HEK293 (cell line): ENCODE measurements around the gene CAMK2D.

Experiments
- BCL11A ChIP-seq: fragments of 450-650 bp; formaldehyde crosslinking; IDR thresholded peaks from 2 replicates; pipeline ENCODE4 v1.5.1; 2016; ENCODE audit warnings: low read depth, missing biosample characterization, missing genetic modification characterization
- BCL6B ChIP-seq: fragments of 450-650 bp; formaldehyde crosslinking; IDR thresholded peaks from 2 replicates; pipeline ENCODE4 v1.5.1; 2017; ENCODE audit warnings: missing biosample characterization, missing genetic modification characterization
- CTCF ChIP-seq: fragments of 450-650 bp; formaldehyde crosslinking; IDR thresholded peaks from 2 replicates; pipeline ENCODE4 v1.5.1; 2016; ENCODE audit warnings: missing biosample characterization, missing genetic modification characterization
- GLIS2 ChIP-seq: fragments of 450-650 bp; formaldehyde crosslinking; IDR thresholded peaks from 2 replicates; pipeline ENCODE4 v1.5.1; 2016; ENCODE audit warnings: missing biosample characterization, missing genetic modification characterization
- YY1 ChIP-seq: fragments of 450-650 bp; formaldehyde crosslinking; IDR thresholded peaks from 2 replicates; pipeline ENCODE4 v1.5.1; 2018; ENCODE audit warnings: missing biosample characterization, missing genetic modification characterization
- ZBTB48 ChIP-seq: fragments of 450-650 bp; formaldehyde crosslinking; IDR thresholded peaks from 2 replicates; pipeline ENCODE4 v1.5.1; 2016; ENCODE audit warnings: missing biosample characterization, missing genetic modification characterization
- ZFP3 ChIP-seq: fragments of 450-650 bp; formaldehyde crosslinking; IDR thresholded peaks from 2 replicates; pipeline ENCODE4 v1.5.1; 2016; ENCODE audit warnings: low read depth, missing biosample characterization, missing genetic modification characterization
- ZIC2 ChIP-seq: fragments of 450-650 bp; formaldehyde crosslinking; IDR thresholded peaks from 2 replicates; pipeline ENCODE4 v1.5.1; 2016; ENCODE audit warnings: missing biosample characterization, missing genetic modification characterization
- ZNF175 ChIP-seq: fragments of 450-650 bp; formaldehyde crosslinking; IDR thresholded peaks from 2 replicates; pipeline ENCODE4 v1.5.1; 2016; ENCODE audit warnings: missing biosample characterization, missing genetic modification characterization
- ZNF302 ChIP-seq: fragments of 450-650 bp; formaldehyde crosslinking; IDR thresholded peaks from 2 replicates; pipeline ENCODE4 v1.5.1; 2016; ENCODE audit warnings: missing biosample characterization, missing genetic modification characterization, low read depth
- ZNF324 ChIP-seq: fragments of 450-650 bp; formaldehyde crosslinking; IDR thresholded peaks from 2 replicates; pipeline ENCODE4 v1.5.1; 2016; ENCODE audit warnings: missing biosample characterization, missing genetic modification characterization

- TF ChIP-seq YY1 = no peak
- TF ChIP-seq GLIS2 = no peak
- no peak for TF ChIP-seq BCL6B (tag by site-specific recombination)
- no peak for TF ChIP-seq BCL11A (tag by site-specific recombination)
- TF ChIP-seq CTCF (tag by site-specific recombination) = no peak
- no peak for TF ChIP-seq ZNF302
- TF ChIP-seq ZFP3 (tag by site-specific recombination) = no peak
- no peak for TF ChIP-seq ZIC2
- no peak for TF ChIP-seq ZBTB48 (tag by site-specific recombination)
- no peak for TF ChIP-seq ZNF324
- TF ChIP-seq ZNF175 (tag by site-specific recombination) = no peak
Observed at GRCh38 chr4:113591982-113592381, 169.6 kb downstream of the CAMK2D start.
